Measurements from ENCODE around the gene EIF4B.

Gene EIF4B

DNA sequence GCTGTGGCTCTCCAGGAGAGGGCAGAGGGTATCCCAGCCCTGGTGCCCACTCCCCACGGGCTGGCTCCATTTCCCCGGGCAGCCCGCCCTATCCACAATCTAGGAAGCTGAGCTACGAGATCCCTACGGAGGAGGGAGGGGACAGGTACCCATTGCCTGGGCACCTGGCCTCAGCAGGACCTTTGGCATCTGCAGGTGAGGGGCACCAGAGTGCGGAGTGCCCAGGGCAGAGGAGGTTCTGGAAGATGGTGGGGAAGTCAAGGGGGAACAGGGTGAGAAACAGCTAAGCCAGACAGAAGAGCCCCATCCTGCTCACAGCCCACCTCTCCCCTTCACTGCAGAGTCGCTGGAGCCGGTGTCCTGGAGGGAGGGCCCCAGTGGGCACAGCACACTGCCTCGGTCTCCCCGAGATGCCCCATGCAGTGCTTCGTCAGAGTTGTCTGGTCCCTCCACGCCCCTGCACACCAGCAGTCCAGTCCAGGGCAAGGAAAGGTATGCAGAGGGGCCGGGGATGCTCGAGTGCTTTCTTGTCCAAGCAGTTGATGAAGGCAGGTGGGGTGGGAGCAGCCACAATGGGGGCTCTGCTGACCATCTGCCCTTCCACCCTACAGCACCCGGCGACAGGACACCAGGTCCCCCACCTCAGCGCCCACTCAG, 53.9 kb downstream of the EIF4B start:
- TF ChIP-seq, protein P1, sequence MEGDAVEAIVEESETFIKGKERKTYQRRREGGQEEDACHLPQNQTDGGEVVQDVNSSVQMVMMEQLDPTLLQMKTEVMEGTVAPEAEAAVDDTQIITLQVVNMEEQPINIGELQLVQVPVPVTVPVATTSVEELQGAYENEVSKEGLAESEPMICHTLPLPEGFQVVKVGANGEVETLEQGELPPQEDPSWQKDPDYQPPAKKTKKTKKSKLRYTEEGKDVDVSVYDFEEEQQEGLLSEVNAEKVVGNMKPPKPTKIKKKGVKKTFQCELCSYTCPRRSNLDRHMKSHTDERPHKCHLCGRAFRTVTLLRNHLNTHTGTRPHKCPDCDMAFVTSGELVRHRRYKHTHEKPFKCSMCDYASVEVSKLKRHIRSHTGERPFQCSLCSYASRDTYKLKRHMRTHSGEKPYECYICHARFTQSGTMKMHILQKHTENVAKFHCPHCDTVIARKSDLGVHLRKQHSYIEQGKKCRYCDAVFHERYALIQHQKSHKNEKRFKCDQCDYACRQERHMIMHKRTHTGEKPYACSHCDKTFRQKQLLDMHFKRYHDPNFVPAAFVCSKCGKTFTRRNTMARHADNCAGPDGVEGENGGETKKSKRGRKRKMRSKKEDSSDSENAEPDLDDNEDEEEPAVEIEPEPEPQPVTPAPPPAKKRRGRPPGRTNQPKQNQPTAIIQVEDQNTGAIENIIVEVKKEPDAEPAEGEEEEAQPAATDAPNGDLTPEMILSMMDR (IDR thresholded peaks at IDR 0.05): no peak
- Histone ChIP-seq H3K27me3 (peaks cover 5% of the 10 kb centered on the region), H3K4me1 (ENCODE audit: control insufficient read depth in 1 of 2, insufficient read depth in 1 of 2, low read depth in 1 of 2, low read length in 1 of 2) (no peaks in the 10 kb centered on the region), H3K36me3 (peaks cover 23% of the 10 kb centered on the region), H3K4me3 (ENCODE audit: low read depth in 1 of 2, low read length in 1 of 2) (no peak overlapping the region), H3K9me3 (no peaks in the 10 kb centered on the region), H3K27ac (no peak overlapping the region)

DNA sequence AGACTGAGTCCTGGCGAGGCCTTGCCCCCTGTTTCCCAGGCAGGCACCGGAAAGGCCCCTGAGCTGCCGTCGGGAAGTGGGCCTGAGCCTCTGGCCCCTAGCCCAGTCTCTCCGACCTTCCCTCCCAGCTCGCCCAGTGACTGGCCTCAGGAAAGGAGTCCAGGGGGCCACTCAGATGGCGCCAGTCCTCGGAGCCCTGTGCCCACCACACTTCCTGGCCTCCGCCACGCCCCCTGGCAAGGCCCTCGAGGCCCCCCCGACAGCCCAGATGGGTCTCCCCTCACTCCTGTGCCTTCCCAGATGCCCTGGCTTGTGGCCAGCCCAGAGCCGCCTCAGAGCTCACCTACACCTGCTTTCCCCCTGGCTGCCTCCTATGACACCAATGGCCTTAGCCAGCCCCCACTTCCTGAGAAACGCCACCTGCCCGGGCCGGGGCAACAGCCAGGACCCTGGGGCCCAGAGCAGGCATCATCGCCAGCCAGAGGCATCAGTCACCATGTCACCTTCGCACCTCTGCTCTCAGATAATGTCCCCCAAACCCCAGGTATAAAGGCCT, 54.5 kb downstream of the EIF4B start:
- TF ChIP-seq, protein P1 (IDR thresholded peaks at IDR 0.05): no peak
- no peak overlapping the region for H3K27ac ChIP-seq
- H3K4me3 ChIP-seq (ENCODE audit: low read depth in 1 of 2, low read length in 1 of 2): no peak overlapping the region
- H3K36me3 ChIP-seq: peaks cover 30% of the 10 kb centered on the region
- no peaks in the 10 kb centered on the region for H3K27me3 ChIP-seq
- H3K9me3 ChIP-seq: no peaks in the 10 kb centered on the region
- no peaks in the 10 kb centered on the region for H3K4me1 ChIP-seq (ENCODE audit: control insufficient read depth in 1 of 2, insufficient read depth in 1 of 2, low read depth in 1 of 2, low read length in 1 of 2)

DNA sequence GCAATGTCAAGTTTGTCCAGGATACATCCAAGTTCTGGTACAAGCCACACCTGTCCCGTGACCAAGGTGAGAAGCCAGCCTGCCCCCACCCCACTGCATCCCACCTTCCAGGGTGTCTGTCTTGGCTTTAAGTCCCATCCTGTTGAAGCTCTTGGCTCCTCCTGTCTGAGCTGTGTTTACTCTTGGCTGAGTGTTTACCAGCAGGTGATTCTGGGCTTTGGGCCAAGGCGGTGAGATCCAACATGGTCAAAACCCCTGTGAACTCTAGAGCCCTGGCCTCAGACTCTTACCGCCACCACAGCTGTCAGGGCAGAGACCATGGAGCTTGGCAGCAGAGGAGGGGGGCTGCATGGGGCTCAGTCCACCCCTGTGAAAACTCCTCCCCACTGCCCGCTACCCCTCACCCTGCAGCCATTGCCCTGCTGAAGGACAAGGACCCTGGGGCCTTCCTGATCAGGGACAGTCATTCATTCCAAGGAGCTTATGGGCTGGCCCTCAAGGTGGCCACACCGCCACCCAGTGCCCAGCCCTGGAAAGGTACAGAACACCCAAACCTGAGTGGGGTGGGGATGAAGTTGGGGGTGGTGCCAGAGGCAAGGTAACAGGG, 55.3 kb downstream of the EIF4B start:
- Histone ChIP-seq H3K27me3 (no peaks in the 10 kb centered on the region), H3K9me3 (no peaks in the 10 kb centered on the region), H3K4me1 (ENCODE audit: control insufficient read depth in 1 of 2, insufficient read depth in 1 of 2, low read depth in 1 of 2, low read length in 1 of 2) (peaks cover 3 to 4% of the 10 kb centered on the region in 2 experiments), H3K27ac (no peak overlapping the region), H3K36me3 (peaks cover 37% of the 10 kb centered on the region), H3K4me3 (ENCODE audit: low read depth in 1 of 2, low read length in 1 of 2) (no peak overlapping the region)
- TF ChIP-seq, protein P1 (IDR thresholded peaks at IDR 0.05): no peak

DNA sequence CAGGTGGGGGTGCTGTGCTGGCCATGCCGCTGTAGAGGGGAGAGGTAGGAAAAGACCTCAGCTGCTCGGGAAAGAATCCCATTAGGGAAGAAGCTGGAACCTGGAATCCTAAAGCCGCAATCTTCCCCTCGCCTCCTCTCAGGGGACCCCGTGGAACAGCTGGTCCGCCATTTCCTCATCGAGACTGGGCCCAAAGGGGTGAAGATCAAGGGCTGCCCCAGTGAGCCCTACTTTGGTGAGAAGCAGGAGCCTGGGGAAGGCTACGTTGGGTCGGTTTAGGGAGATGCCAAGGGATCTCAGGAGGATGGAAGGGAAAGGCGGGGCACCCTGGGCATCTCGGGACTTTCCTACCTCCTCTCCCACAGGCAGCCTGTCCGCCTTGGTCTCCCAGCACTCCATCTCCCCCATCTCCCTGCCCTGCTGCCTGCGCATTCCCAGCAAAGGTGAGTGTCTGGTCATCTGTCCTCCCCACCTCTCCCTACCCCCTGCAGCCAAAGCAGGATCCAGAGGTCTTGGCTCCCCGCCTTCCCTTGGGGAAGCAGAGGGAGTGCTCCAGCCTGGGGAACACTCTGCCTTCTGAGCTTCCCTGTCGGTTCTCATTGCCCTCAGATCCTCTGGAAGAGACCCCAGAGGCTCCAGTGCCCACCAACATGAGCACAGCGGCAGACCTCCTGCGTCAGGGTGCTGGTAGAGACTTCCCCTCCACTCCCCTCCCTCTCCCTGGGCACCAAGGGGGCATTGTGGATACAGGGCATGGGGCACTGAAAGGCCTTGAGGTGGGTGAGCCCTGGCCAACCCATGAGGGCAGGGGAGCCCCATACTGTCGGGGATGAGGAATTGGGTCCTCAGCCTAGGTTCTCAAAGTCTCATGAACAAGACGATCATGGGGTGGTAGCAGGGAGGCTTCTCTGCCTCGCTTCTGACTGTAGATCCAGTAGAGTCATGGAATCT, 56.0 kb downstream of the EIF4B start:
- Histone ChIP-seq H3K9me3 (no peaks in the 10 kb centered on the region), H3K4me3 (ENCODE audit: low read depth in 1 of 2, low read length in 1 of 2) (no peak overlapping the region), H3K36me3 (peaks cover 44% of the 10 kb centered on the region), H3K4me1 (ENCODE audit: control insufficient read depth in 1 of 2, insufficient read depth in 1 of 2, low read depth in 1 of 2, low read length in 1 of 2) (peaks cover 3 to 4% of the 10 kb centered on the region in 2 experiments), H3K27me3 (no peaks in the 10 kb centered on the region), H3K27ac (no peak overlapping the region)
- TF ChIP-seq, protein P1 (IDR thresholded peaks at IDR 0.05): no peak

DNA sequence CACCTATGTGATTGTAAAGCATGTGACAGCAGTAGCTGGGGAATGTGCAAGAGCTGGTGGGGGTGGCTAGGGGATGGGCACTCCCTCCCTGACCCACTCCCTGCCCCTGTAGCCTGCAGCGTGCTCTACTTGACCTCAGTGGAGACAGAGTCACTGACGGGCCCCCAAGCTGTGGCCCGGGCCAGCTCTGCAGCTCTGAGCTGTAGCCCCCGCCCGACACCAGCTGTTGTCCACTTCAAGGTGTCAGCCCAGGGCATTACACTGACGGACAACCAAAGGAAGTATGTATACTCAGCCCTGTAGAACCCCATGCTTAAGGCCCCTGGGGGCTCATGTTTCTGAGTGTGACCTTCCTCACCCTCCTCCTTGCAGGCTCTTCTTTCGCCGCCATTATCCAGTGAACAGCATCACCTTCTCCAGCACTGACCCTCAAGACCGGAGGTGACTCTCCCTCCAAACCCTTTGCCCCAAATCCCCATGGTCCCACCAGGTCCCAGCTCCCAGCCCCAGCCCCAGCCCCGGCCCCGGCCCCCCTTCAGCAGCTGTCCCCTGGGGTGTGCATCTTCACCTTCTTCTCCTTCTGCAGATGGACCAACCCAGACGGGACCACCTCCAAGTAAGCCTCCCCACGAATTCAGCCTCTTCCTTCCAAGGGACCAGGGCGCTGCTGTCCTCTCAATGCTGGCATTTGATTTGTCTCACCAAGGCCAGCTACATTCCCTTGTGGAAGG, 56.9 kb downstream of the EIF4B start:
- Histone ChIP-seq H3K27me3 (no peaks in the 10 kb centered on the region), H3K27ac (no peak overlapping the region), H3K4me3 (ENCODE audit: low read depth in 1 of 2, low read length in 1 of 2) (no peak overlapping the region), H3K36me3 (peaks cover 53% of the 10 kb centered on the region), H3K4me1 (ENCODE audit: control insufficient read depth in 1 of 2, insufficient read depth in 1 of 2, low read depth in 1 of 2, low read length in 1 of 2) (peaks cover 3 to 4% of the 10 kb centered on the region in 2 experiments), H3K9me3 (no peaks in the 10 kb centered on the region)
- TF ChIP-seq, protein P1 (IDR thresholded peaks at IDR 0.05): no peak
